Coronary artery (tissue), 2 donors: ENCODE results near the gene SPAG17.

Experiments
- DNase-seq: peaks from one replicate; pipeline ENCODE4 v3.0.0-alpha.2; 2017; ENCODE audit warnings: low spot score
- H3K27ac ChIP-seq, 2 donors: fragments of 200-600 bp; sonication (generic); one replicate each; pipeline ENCODE4 v1.5.1; 2016 to 2019
- H3K4me3 ChIP-seq: fragments of 200-600 bp; sonication (generic); 2 replicates; pipeline ENCODE4 v1.5.1; 2016; ENCODE audit warnings: mild to moderate bottlenecking, moderate library complexity
- CTCF ChIP-seq: fragments of 200-600 bp; sonication (generic); IDR thresholded peaks from one replicate; pipeline ENCODE4 v1.5.1; 2019; ENCODE audit warnings: antibody characterized with exemption

The SPAG17 gene

GRCh38 chr1:117971777-117972176 lies 213.3 kb downstream of the SPAG17 start:
- DNase-seq = no peak
- no peak overlapping the region for H3K27ac ChIP-seq
- no peak for TF ChIP-seq CTCF
- H3K4me3 ChIP-seq = no peak overlapping the region

GRCh38 chr1:117970252-117970651 lies 214.8 kb downstream of the SPAG17 start:
- no peak for TF ChIP-seq CTCF
- Histone ChIP-seq H3K27ac (no peak overlapping the region), H3K4me3 (no peak overlapping the region)
- no peak for DNase-seq

DNA sequence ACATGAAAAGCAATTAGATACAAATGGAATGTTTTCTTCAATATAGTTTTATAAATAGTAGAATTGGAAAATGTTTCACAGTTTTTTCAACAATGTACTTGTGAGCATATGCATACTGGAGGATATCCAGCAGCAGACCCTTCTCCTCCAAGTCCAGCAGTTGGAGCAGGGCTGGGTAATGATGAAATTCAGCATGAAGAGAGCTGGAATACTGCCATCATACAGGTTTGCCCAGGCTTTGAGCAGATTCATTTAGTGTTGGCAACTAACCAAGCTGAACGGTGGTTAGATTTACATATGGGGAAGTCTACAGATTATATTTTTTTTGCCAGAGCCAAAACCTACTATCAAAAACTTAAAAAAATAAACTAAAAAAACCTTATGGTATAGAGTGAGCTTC lies 217.1 kb downstream of the SPAG17 start:
- DNase-seq = no peak
- no peak overlapping the region for H3K4me3 ChIP-seq
- H3K27ac ChIP-seq = no peak overlapping the region
- TF ChIP-seq CTCF = no peak

DNA sequence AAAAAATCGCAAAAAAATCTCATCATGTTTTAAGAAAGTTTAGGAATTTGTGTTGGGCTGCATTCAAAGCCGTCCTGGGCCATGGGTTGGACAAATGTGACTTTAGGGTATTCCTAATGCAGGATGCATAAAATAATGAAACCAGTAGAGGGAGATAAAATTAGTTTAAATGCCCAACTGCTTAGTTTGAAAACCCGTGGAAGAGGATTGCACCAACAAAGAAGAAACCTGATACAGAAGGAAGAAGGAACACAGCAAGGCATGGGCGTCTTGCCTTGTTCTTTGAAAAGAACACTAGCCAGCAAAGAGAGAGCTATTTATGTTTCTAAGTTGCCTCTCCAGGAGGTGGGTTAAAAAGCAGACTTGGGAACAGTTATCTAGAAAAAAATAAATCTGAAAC lies 217.6 kb downstream of the SPAG17 start:
- no peak overlapping the region for H3K27ac ChIP-seq
- TF ChIP-seq CTCF = no peak
- DNase-seq = no peak
- H3K4me3 ChIP-seq = no peak overlapping the region

- no peak for DNase-seq
- no peak overlapping the region for H3K27ac ChIP-seq
- no peak for TF ChIP-seq CTCF
Measured at GRCh38 chr1:117964290-117965038, 220.6 kb downstream of the SPAG17 start.

DNA sequence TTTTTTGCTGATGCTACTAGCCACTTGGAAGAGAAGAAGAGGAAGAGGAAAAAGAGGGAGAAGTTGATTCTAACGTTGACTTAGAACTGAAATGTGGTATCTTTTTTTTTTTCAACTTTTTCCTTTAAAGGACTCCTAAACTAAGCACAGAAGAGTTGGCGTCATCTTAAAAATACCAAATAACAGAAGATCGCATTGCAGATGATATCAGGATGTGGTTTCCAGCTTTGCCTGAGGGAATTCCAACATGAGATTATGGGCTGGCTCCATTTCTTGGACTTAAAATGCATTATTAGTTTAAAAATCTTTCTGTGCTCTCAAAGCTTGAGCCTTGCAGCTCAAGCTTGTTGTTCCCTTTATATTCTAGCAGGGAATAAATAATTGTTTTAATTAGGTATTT lies 225.7 kb downstream of the SPAG17 start:
- no peak for DNase-seq
- Histone ChIP-seq H3K27ac (no peak overlapping the region), H3K4me3 (no peak overlapping the region)
- TF ChIP-seq CTCF = no peak

More at GRCh38 chr1:117964290-117965038, 220.6 kb downstream of the SPAG17 start:
- no peak overlapping the region for H3K4me3 ChIP-seq

DNA sequence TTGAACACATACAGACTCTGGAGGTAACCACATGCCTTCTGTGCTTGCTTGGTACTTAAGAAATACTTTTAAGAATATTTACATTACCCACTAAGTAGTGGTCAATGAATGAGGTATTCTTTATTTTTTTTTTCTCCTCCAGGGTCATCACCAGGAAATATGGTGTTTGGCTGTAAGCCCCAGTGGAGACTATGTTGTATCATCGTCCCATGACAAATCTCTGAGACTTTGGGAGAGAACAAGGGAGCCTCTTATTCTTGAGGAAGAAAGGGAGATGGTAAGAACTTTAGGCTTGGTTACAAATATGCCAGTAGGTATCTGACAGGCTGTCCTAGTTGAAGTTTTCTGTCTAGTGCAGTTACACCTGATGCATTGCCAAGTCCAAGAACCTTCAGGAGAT lies 232.6 kb downstream of the SPAG17 start:
- DNase-seq = no peak
- H3K27ac ChIP-seq = no peak overlapping the region
- TF ChIP-seq CTCF = no peak
- H3K4me3 ChIP-seq = no peak overlapping the region
